ENCODE data around the gene AURKAIP1. TPM values are rescaled to one million over a fixed set of nuclear protein-coding genes. Genes with fewer than 3 reads are reported as not detected.

The AURKAIP1 gene
- total RNA-seq, 4 donors from 2014 or later = 122 to 172 (median 134) TPM

- peaks cover 0 to 35% (median 0%) of the 10 kb centered on the region in 3 donors for H3K36me3 ChIP-seq
- no peaks in the 10 kb centered on the region for H3K27me3 ChIP-seq
- no peak overlapping the region for H3K27ac ChIP-seq
- H3K4me3 ChIP-seq = no peak overlapping the region
- no peaks in the 10 kb centered on the region for H3K9me3 ChIP-seq
- no peak for DNase-seq
- peaks cover 0 to 11% (median 6%) of the 10 kb centered on the region in 4 donors for H3K4me1 ChIP-seq
- TF ChIP-seq CTCF (IDR thresholded peaks at IDR 0.05) (no peak), POLR2A (IDR thresholded peaks at IDR 0.05) (no peak)
Observed at GRCh38 chr1:1332031-1332755, 42.8 kb downstream of the AURKAIP1 start.

GRCh38 chr1:1331068-1331965, 43.7 kb downstream of the AURKAIP1 start, which contains the start of gene TAS1R3:
Gene TAS1R3 (plus strand): TSS chr1:1331280. CDS start chr1:1331346, 66 bp downstream.
- H3K4me3 ChIP-seq = peak within 1 kb of the TSS in 1 of 4 donors; percentile 20
- H3K9me3 ChIP-seq = no peaks in the 10 kb centered on the region
- TF ChIP-seq CTCF (IDR thresholded peaks at IDR 0.05) = no peak
- no peak for TF ChIP-seq POLR2A (IDR thresholded peaks at IDR 0.05)
- DNase-seq = peak in 2 of 3 donors; percentile 60 to 77
- H3K4me1 ChIP-seq = peaks cover 0 to 17% (median 7%) of the 10 kb centered on the region in 4 donors
- H3K27me3 ChIP-seq = no peaks in the 10 kb centered on the region
- peak within 1 kb of the TSS in 3 of 4 donors; percentile 52 to 71 (median 61) for H3K27ac ChIP-seq
- H3K36me3 ChIP-seq = peaks cover 0 to 33% (median 0%) of the 10 kb centered on the region in 3 donors

- H3K27ac ChIP-seq = peak overlapping the region in 3 of 4 donors; percentile 52 to 71 (median 61)
- no peaks in the 10 kb centered on the region for H3K27me3 ChIP-seq
- peak in 2 of 3 donors; percentile 64 to 72 for DNase-seq
- no peak for TF ChIP-seq POLR2A (IDR thresholded peaks at IDR 0.05)
- no peak for TF ChIP-seq CTCF (IDR thresholded peaks at IDR 0.05)
- peaks cover 0 to 29% (median 0%) of the 10 kb centered on the region in 3 donors for H3K36me3 ChIP-seq
- peaks cover 5 to 25% (median 12%) of the 10 kb centered on the region in 4 donors for H3K4me1 ChIP-seq
- peak overlapping the region in 1 of 4 donors; percentile 20 for H3K4me3 ChIP-seq
- H3K9me3 ChIP-seq = no peaks in the 10 kb centered on the region
Observed at GRCh38 chr1:1330366-1331067, 44.5 kb downstream of the AURKAIP1 start.

- Histone ChIP-seq H3K4me1 (peaks cover 5 to 31% (median 17%) of the 10 kb centered on the region in 4 donors), H3K36me3 (peaks cover 0 to 26% (median 0%) of the 10 kb centered on the region in 3 donors), H3K9me3 (no peaks in the 10 kb centered on the region), H3K27ac (peak overlapping the region in 1 of 4 donors; percentile 71), H3K27me3 (no peaks in the 10 kb centered on the region), H3K4me3 (no peak overlapping the region)
- TF ChIP-seq CTCF (IDR thresholded peaks at IDR 0.05) (no peak), POLR2A (IDR thresholded peaks at IDR 0.05) (no peak)
- DNase-seq = no peak
Observed at GRCh38 chr1:1329304-1330210, 45.5 kb downstream of the AURKAIP1 start.

All from Peyer's patch (tissue), 4 donors.